Activated naive CD4-positive, alpha-beta T cell treated with anti-CD3 and anti-CD28 coated beads for 36 hours (primary cell): ENCODE data around the gene ARAP2. TPM values are rescaled to one million over a fixed set of nuclear protein-coding genes. Genes with fewer than 3 reads are reported as not detected.

Source experiments
- CTCF ChIA-PET: fragments of 350-600 bp; sonication (Branson Sonifier 250); formaldehyde crosslinking; loops from one replicate; lab custom pipeline; 2021; ENCODE audit warnings: antibody characterized with exemption; lab: Charles Lee
- DNase-seq: peaks from one replicate; pipeline ENCODE4 v3.0.0-alpha.2; 2020
- H3K27ac Mint-ChIP-seq: one replicate; pipeline ENCODE4 v1.8.0; 2021; ENCODE audit warnings: mild to moderate bottlenecking, mixed read lengths
- H3K27me3 Mint-ChIP-seq: one replicate; pipeline ENCODE4 v1.8.0; 2021; ENCODE audit warnings: low read depth, mixed read lengths
- H3K36me3 Mint-ChIP-seq: one replicate; pipeline ENCODE4 v1.8.0; 2021; ENCODE audit warnings: low read depth, mixed read lengths
- H3K4me1 Mint-ChIP-seq: one replicate; pipeline ENCODE4 v1.8.0; 2021; ENCODE audit warnings: low read depth, mixed read lengths
- H3K4me3 Mint-ChIP-seq: one replicate; pipeline ENCODE4 v1.8.0; 2021; ENCODE audit warnings: mild to moderate bottlenecking, moderate library complexity, mixed read lengths
- H3K9me3 Mint-ChIP-seq: one replicate; pipeline ENCODE4 v1.8.0; 2021; ENCODE audit warnings: mixed read lengths
- intact Hi-C: fragments of 100-400 bp; cut with micrococcal nuclease; formaldehyde crosslinking; loops from one replicate; pipeline ENCODE4 v1.15.1; 2023
- total RNA-seq, 2 experiments: library from RNA; stranded (reverse); gene quantifications; one replicate each; pipeline ENCODE4 v1.2.3, GENCODE V29; 2021

Gene ARAP2
- total RNA-seq, 2 experiments from 2014 or later, result 29.6 to 38.2 TPM

DNA sequence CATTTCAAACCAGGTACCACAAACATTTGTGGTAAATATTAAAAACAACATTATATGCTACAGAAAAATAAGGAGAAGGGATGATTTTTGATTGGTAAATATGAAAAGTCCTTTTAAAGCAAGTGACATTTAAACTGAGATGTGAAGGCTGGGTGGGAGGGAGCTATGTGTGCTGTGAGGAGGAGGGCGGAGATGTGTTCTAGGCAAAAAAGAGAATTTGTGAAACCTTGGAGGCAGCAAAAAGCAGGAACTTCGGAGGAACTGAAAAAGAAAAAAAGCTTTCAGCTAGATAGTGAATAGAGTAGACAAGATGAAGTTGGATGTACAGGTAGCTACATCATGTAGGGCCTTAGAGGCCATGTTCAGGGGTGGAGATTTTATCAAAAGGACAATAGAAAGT, 10.1 kb upstream of the ARAP2 start:
- H3K4me3 Mint-ChIP-seq, result no peak overlapping the region
- no peaks in the 10 kb centered on the region for H3K36me3 Mint-ChIP-seq
- intact Hi-C loops, result no loop called here
- H3K27ac Mint-ChIP-seq, result no peak overlapping the region
- peaks cover 30% of the 10 kb centered on the region for H3K4me1 Mint-ChIP-seq
- no peak for DNase-seq
- CTCF ChIA-PET, result interaction anchor here (0.5 to 4.9 kb wide), 7 partner anchors 9 to 318 kb away, joined by 3 to 26 read pairs (median 3); partner anchors contain the start of gene ARAP2
- no peaks in the 10 kb centered on the region for H3K9me3 Mint-ChIP-seq
- H3K27me3 Mint-ChIP-seq, result no peaks in the 10 kb centered on the region

DNA sequence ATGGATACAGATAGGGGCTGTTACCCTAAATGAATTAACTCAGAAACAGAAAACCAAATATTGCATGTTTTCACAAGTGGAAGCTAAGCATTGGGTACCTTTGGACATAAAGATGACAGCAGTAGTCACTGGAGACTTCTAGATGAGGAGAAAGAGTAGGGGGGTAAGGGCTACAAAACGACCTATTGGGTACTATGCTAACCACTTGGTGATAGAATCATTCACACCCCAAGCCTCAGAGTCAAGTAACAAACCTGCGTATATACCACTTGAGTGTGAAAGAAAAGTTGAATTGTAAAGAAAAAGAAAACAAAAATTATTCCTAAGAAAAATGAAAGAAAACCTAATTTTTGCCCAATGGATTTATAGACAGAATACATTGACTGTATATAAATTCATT, 7.7 kb upstream of the ARAP2 start:
- no peaks in the 10 kb centered on the region for H3K36me3 Mint-ChIP-seq
- no peaks in the 10 kb centered on the region for H3K9me3 Mint-ChIP-seq
- H3K27me3 Mint-ChIP-seq, result no peaks in the 10 kb centered on the region
- CTCF ChIA-PET, result interaction anchor here (2.9 to 4.9 kb wide), 2 partner anchors 8 to 147 kb away, joined by 26 read pairs; partner anchors contain the start of gene ARAP2
- H3K4me1 Mint-ChIP-seq, result peaks cover 30% of the 10 kb centered on the region
- no peak overlapping the region for H3K4me3 Mint-ChIP-seq
- DNase-seq, result no peak
- no peak overlapping the region for H3K27ac Mint-ChIP-seq
- intact Hi-C loops, result loop anchor here (2.0 kb wide), 1 partner anchor 1139 kb away; no protein-coding TSS in a partner anchor

- no peaks in the 10 kb centered on the region for H3K27me3 Mint-ChIP-seq
- DNase-seq, result no peak
- H3K4me3 Mint-ChIP-seq, result no peak overlapping the region
- H3K9me3 Mint-ChIP-seq, result no peaks in the 10 kb centered on the region
- H3K4me1 Mint-ChIP-seq, result peaks cover 18% of the 10 kb centered on the region
- no peaks in the 10 kb centered on the region for H3K36me3 Mint-ChIP-seq
- H3K27ac Mint-ChIP-seq, result no peak overlapping the region
- CTCF ChIA-PET, result interaction anchor here (1.4 kb wide), 1 partner anchor 44 kb away, joined by 3 read pairs; no protein-coding TSS in a partner anchor
- intact Hi-C loops, result no loop called here
Observed at GRCh38 chr4:36249610-36250009, 5.3 kb upstream of the ARAP2 start.

DNA sequence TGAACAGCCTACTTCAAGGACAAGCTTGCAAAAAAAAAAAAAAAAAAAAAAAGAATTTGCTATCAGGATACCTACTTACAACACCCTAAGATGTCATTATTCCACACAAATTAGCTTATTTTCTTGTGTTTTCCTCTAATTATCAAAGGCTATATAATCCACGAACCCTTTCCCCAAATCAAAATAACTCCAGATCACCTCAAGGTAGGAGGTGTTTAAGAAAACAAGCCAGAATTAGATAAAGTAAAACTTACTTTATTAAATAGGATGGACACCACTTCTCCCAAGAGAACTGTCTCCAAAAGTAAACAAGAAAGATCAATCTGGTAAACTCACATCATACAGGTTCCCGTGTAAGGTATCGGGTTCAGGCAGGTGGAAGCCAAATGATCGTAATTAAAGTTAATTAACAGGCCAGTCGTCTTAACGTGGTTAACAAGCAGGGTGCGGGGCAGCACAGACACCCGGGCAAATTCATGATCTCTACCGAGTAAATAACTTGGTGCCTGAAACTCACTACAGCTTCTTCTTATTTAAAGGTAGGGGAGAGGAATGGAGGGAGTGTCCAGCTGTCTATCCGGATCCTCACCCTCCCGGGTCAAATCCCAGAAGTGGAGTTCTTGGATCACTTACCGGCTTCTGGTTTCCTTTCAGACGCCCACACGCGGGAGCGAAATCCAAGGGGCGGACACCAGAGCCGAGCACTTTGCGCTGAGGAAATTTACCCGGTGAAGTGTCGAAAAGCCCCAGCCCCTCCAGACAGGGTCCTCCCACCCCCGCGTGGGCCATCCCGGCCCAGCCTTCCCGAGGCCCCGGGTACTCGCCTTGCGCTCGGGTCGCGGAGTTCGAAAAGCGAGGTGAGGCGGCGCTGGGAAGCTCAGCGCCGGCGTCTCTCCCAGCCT, 708 bp downstream of the ARAP2 start:
- peaks cover 1% of the 10 kb centered on the region for H3K9me3 Mint-ChIP-seq
- peak overlapping the region; percentile 88 for H3K27ac Mint-ChIP-seq
- H3K4me1 Mint-ChIP-seq, result peaks cover 28% of the 10 kb centered on the region
- intact Hi-C loops, result loop anchor here (1.0 to 5.0 kb wide), 8 partner anchors 12 to 1443 kb away; partner anchors contain the start of gene RELL1
- CTCF ChIA-PET, result interaction anchor here (0.6 to 4.3 kb wide), 14 partner anchors 10 to 155 kb away, joined by 3 to 26 read pairs (median 4); no protein-coding TSS in a partner anchor
- H3K4me3 Mint-ChIP-seq, result peak overlapping the region; percentile 94
- H3K36me3 Mint-ChIP-seq, result peaks cover 20% of the 10 kb centered on the region
- H3K27me3 Mint-ChIP-seq, result no peaks in the 10 kb centered on the region
- DNase-seq, result peak; percentile 65

DNA sequence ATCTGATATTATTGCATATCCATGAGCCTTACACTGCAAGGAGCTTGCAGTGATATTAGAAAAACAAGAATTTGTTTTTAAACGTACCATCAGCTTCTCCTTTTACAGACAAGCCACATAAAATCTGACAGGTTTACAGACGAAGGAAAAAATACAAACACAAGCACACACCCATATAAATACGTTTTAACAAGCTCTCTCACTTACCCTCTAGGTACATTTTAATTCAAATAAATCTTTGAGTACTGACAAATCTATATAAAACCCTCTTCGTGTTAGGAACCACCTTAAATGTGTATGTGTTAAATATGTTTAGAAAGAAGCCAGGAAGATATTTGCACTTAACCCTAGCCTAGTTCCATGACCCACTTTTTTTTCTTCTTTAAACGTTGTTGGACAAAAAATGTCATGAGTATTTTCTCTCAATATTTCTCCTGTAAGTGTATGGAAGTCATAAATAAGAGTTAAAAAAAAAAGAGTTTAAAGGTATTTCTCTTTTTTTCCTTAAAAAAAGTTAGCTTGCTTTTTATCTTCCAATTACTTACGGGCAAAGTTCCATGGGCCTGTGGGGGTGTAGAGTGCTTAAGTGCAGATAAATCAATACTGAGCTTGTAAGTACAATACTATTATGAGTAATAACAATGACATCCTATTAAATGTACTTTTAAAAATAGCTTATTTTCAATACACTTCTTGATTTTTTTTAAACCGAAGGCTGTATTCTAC, 1.5 kb downstream of the ARAP2 start:
- peak overlapping the region; percentile 94 for H3K4me3 Mint-ChIP-seq
- H3K27me3 Mint-ChIP-seq, result no peaks in the 10 kb centered on the region
- peak overlapping the region; percentile 88 for H3K27ac Mint-ChIP-seq
- H3K36me3 Mint-ChIP-seq, result peaks cover 27% of the 10 kb centered on the region
- peak; percentile 32 for DNase-seq
- intact Hi-C loops, result loop anchor here (1.0 to 5.0 kb wide), 2 partner anchors 33 to 270 kb away; no protein-coding TSS in a partner anchor
- H3K9me3 Mint-ChIP-seq, result peaks cover 6% of the 10 kb centered on the region
- peaks cover 32% of the 10 kb centered on the region for H3K4me1 Mint-ChIP-seq
- CTCF ChIA-PET, result interaction anchor here (0.5 to 4.3 kb wide), 7 partner anchors 10 to 1470 kb away, joined by 3 to 26 read pairs (median 4); no protein-coding TSS in a partner anchor

DNA sequence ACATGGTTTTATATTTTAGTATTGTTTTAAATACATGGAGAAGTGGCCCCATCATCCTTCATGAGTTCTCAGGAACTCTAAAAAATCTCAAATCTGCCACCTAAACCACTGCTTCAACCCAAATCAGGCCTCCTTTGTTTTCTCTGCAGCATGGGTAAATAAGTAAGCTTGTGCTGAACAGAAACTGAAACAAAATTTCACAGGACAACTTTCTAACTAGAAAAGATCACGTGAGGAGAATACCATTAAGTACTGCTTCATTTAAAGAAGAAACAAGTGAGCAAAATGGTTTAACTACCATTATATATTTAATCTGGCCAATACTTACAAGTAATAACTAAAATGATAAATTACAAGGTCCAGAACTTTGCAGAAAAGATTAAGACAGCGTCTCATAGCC, 2.5 kb downstream of the ARAP2 start:
- intact Hi-C loops, result loop anchor here (1.0 to 5.0 kb wide), 2 partner anchors 32 to 269 kb away; no protein-coding TSS in a partner anchor
- H3K36me3 Mint-ChIP-seq, result peaks cover 31% of the 10 kb centered on the region
- DNase-seq, result no peak
- H3K27me3 Mint-ChIP-seq, result no peaks in the 10 kb centered on the region
- H3K4me3 Mint-ChIP-seq, result peak overlapping the region; percentile 94
- H3K27ac Mint-ChIP-seq, result peak overlapping the region; percentile 58
- H3K9me3 Mint-ChIP-seq, result peaks cover 8% of the 10 kb centered on the region
- peaks cover 34% of the 10 kb centered on the region for H3K4me1 Mint-ChIP-seq
- CTCF ChIA-PET, result no interaction called here

DNA sequence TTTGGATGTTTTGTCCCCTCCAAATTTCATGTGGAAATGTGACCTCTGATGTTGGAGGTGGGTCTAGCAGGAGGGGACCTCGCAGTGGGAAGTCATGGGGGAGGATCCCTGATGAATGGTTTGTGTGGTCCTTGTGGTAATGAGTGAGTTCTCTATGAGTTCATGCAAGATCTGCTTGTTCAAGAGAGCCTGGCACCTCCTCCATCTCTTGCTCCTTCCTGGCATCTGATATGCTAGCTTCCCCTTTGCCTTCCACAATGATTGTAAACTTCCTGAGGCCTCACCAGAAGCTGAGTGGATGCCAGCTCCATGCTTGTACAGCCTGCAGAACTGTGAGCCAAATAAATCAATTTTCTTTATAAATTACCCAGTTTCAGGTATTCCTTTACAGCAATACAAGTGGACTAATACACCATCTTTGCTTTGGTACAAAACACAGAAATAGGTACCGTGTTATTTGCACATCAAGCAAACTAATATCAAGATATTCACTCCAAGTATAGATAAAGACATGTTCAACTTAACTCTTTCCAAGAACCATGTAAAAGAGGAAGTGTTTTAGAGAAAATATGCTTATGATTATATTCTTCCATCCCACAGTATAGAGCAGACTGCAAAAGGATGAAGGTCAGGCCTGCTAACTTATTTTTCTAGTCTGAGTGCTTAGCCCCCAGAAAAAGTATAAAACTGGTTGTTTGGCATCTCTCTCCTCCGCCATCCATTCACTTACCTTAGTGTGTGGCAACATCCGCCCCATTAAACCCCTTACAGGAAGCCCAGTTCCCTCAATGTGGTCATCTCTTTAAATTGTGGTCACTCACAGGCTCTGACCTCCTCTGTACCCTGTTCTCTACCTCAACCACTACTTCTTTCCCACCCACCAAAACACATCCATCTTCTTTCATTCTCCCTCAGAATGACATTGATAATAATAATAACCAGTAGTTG, 6.7 kb downstream of the ARAP2 start:
- Mint-ChIP-seq H3K27me3 (no peaks in the 10 kb centered on the region), H3K27ac (no peak overlapping the region), H3K9me3 (peaks cover 20% of the 10 kb centered on the region), H3K36me3 (peaks cover 45% of the 10 kb centered on the region), H3K4me3 (no peak overlapping the region), H3K4me1 (peaks cover 57% of the 10 kb centered on the region)
- intact Hi-C loops, result loop anchor here (2.0 kb wide), 1 partner anchor 19 kb away; no protein-coding TSS in a partner anchor
- CTCF ChIA-PET, result interaction anchor here (1.4 kb wide), 1 partner anchor 15 kb away, joined by 3 read pairs; no protein-coding TSS in a partner anchor
- no peak for DNase-seq

GRCh38 chr4:36236159-36236558, 8.2 kb downstream of the ARAP2 start:
- H3K4me3 Mint-ChIP-seq, result no peak overlapping the region
- H3K27ac Mint-ChIP-seq, result no peak overlapping the region
- intact Hi-C loops, result loop anchor here (2.0 kb wide), 1 partner anchor 17 kb away; no protein-coding TSS in a partner anchor
- no peaks in the 10 kb centered on the region for H3K27me3 Mint-ChIP-seq
- CTCF ChIA-PET, result interaction anchor here (1.4 to 1.6 kb wide), 3 partner anchors 11 to 22 kb away, joined by 3 to 5 read pairs (median 4); no protein-coding TSS in a partner anchor
- H3K4me1 Mint-ChIP-seq, result peaks cover 58% of the 10 kb centered on the region
- peaks cover 44% of the 10 kb centered on the region for H3K36me3 Mint-ChIP-seq
- peaks cover 23% of the 10 kb centered on the region for H3K9me3 Mint-ChIP-seq
- DNase-seq, result no peak

GRCh38 chr4:36235306-36235705, 9.0 kb downstream of the ARAP2 start:
- H3K27ac Mint-ChIP-seq, result no peak overlapping the region

DNA sequence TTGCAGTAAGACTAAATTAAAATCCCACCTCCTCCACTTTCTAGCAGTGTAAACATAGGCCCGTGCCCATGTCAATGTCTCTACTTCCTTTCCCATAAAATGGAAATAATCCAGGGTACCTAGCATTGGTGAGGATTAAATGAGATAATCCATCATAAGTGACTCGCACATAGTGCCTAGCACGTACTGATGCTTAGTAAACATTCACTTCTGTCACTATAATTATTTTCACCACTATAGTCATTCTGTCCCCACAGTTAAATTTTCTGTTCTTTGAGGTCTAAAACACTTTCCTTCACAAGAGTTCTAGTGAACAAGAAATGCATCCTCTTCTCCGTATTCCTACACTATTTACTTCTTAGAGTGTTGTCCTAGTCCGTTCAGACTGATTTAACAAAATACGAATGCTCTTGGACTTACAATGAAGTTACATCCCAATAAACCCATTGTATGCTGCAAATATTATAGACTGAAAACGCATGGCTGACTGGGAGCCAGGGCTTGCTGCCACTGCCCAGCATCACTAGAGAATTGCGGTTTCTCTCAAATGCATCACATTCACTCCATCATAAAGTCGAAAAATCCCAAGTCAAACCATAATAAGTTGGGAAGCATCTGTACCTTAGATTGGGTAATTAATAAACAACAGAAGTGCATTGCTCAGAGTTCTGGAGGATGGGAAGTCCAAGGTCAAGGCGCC, 10.6 kb downstream of the ARAP2 start:
- Mint-ChIP-seq H3K4me3 (no peak overlapping the region), H3K9me3 (peaks cover 22% of the 10 kb centered on the region), H3K36me3 (peaks cover 34% of the 10 kb centered on the region), H3K27ac (no peak overlapping the region), H3K4me1 (peaks cover 58% of the 10 kb centered on the region), H3K27me3 (no peaks in the 10 kb centered on the region)
- intact Hi-C loops, result no loop called here
- DNase-seq, result no peak
- CTCF ChIA-PET, result no interaction called here

More at GRCh38 chr4:36235306-36235705, 9.0 kb downstream of the ARAP2 start:
- CTCF ChIA-PET, result interaction anchor here (1.4 to 1.6 kb wide), 2 partner anchors 10 to 22 kb away, joined by 4 to 5 read pairs; no protein-coding TSS in a partner anchor
- H3K27me3 Mint-ChIP-seq, result no peaks in the 10 kb centered on the region
- peaks cover 22% of the 10 kb centered on the region for H3K9me3 Mint-ChIP-seq
- peaks cover 43% of the 10 kb centered on the region for H3K36me3 Mint-ChIP-seq
- no peak for DNase-seq
- H3K4me3 Mint-ChIP-seq, result no peak overlapping the region
- peaks cover 57% of the 10 kb centered on the region for H3K4me1 Mint-ChIP-seq
- intact Hi-C loops, result no loop called here
